WTC11 (cell line): ENCODE results near the gene POLE2. TPM values are rescaled to one million over a fixed set of nuclear protein-coding genes. Genes with fewer than 3 reads are reported as not detected.

Experiments
- ATAC-seq: fragments of 200-7000 bp; cut with Tn5 transposase; 2 replicates; pipeline ENCODE4 v1.10.0; 2021; ENCODE audit warnings: mild to moderate bottlenecking, moderate library complexity
- CTCF ChIA-PET: fragments of 300-600 bp; sonication (Branson Sonifier 250); formaldehyde crosslinking; loops from one replicate; lab custom pipeline; 2021; ENCODE audit warnings: antibody characterized with exemption; lab: Charles Lee
- POLR2A ChIA-PET: fragments of 350-600 bp; sonication (Branson Sonifier 250); formaldehyde crosslinking; loops from one replicate; lab custom pipeline; 2021; ENCODE audit warnings: antibody characterized with exemption; lab: Charles Lee
- DNase-seq: peaks from one replicate; pipeline ENCODE4 v3.0.0; 2021; ENCODE audit warnings: low spot score
- H3K27ac Mint-ChIP-seq: 2 replicates; pipeline ENCODE4 v1.8.0; 2021; ENCODE audit warnings: mixed read lengths
- H3K27me3 Mint-ChIP-seq: 2 replicates; pipeline ENCODE4 v1.8.0; 2021; ENCODE audit warnings: low read depth, mild to moderate bottlenecking, moderate library complexity, mixed read lengths
- H3K36me3 Mint-ChIP-seq: 2 replicates; pipeline ENCODE4 v1.8.0; 2021; ENCODE audit warnings: mixed read lengths
- H3K4me1 Mint-ChIP-seq: 2 replicates; pipeline ENCODE4 v1.8.0; 2022; ENCODE audit warnings: mixed read lengths
- H3K4me3 Mint-ChIP-seq: 2 replicates; pipeline ENCODE4 v1.8.0; 2021; ENCODE audit warnings: mild to moderate bottlenecking, moderate library complexity, mixed read lengths
- H3K9me3 Mint-ChIP-seq: 2 replicates; pipeline ENCODE4 v1.8.0; 2021; ENCODE audit warnings: mixed read lengths
- E2F5 ChIP-seq: sonication (generic); formaldehyde crosslinking; IDR thresholded peaks from 2 replicates; pipeline ENCODE4 v1.8.1; 2022; ENCODE audit warnings: mild to moderate bottlenecking, moderate library complexity, missing genetic modification reagents
- GTF2I ChIP-seq: fragments of 250-450 bp; sonication (Bioruptor Pico); conservative IDR thresholded peaks from 2 replicates; pipeline ENCODE4 v1.4.0; 2021; ENCODE audit warnings: mild to moderate bottlenecking
- NR1H2 ChIP-seq: sonication (generic); formaldehyde crosslinking; IDR thresholded peaks from 2 replicates; pipeline ENCODE4 v1.9.0; 2021; ENCODE audit warnings: mild to moderate bottlenecking, moderate library complexity, missing genetic modification reagents
- NR2C2 ChIP-seq: sonication (generic); formaldehyde crosslinking; IDR thresholded peaks from 2 replicates; pipeline ENCODE4 v1.8.0; 2022; ENCODE audit warnings: mild to moderate bottlenecking, missing genetic modification reagents
- OVOL2 ChIP-seq: fragments of 250-450 bp; sonication (Bioruptor Pico); IDR thresholded peaks from 2 replicates; pipeline ENCODE4 v1.9.0; 2021; ENCODE audit warnings: mild to moderate bottlenecking, borderline replicate concordance
- ZNF396 ChIP-seq: fragments of 250-450 bp; sonication (Bioruptor Pico); IDR thresholded peaks from 2 replicates; pipeline ENCODE4 v1.8.0; 2021; ENCODE audit warnings: mild to moderate bottlenecking, moderate library complexity, borderline replicate concordance
- ZSCAN18 ChIP-seq: fragments of 250-450 bp; sonication (Bioruptor Pico); IDR thresholded peaks from 2 replicates; pipeline ENCODE4 v2.1.2; 2022; ENCODE audit warnings: mild to moderate bottlenecking, moderate library complexity
- total RNA-seq: library from RNA; stranded (reverse); gene quantifications from 3 replicates; pipeline ENCODE4 v1.2.3, GENCODE V29; 2021
- TF ChIP-seq, protein P1 (sequence below): sonication (generic); formaldehyde crosslinking; IDR thresholded peaks from 2 replicates; pipeline ENCODE4 v1.8.0; 2023; ENCODE audit warnings: missing genetic modification reagents, mild to moderate bottlenecking, borderline replicate concordance

Gene POLE2
- total RNA-seq, 1 experiment from 2014 or later = 24.6 TPM

GRCh38 chr14:49623941-49624839, 63.8 kb downstream of the POLE2 start:
- H3K9me3 Mint-ChIP-seq = no peaks in the 10 kb centered on the region
- H3K36me3 Mint-ChIP-seq = peaks cover 21% of the 10 kb centered on the region
- ATAC-seq (no peak), DNase-seq (no peak)
- ChIA-PET CTCF (interaction anchor here (0.7 to 1.2 kb wide), 3 partner anchors 10 to 400 kb away, joined by 3 to 8 read pairs (median 3); partner anchors contain the start of gene NEMF), POLR2A (interaction anchor here (0.9 to 1.3 kb wide), 2 partner anchors 10 to 228 kb away, joined by 3 to 5 read pairs; partner anchors contain the start of gene NEMF)
- H3K4me1 Mint-ChIP-seq = peaks cover 17% of the 10 kb centered on the region
- H3K27ac Mint-ChIP-seq = peak overlapping the region; percentile 32; the same call in 1 of the 2 replicates
- TF ChIP-seq, protein P1, sequence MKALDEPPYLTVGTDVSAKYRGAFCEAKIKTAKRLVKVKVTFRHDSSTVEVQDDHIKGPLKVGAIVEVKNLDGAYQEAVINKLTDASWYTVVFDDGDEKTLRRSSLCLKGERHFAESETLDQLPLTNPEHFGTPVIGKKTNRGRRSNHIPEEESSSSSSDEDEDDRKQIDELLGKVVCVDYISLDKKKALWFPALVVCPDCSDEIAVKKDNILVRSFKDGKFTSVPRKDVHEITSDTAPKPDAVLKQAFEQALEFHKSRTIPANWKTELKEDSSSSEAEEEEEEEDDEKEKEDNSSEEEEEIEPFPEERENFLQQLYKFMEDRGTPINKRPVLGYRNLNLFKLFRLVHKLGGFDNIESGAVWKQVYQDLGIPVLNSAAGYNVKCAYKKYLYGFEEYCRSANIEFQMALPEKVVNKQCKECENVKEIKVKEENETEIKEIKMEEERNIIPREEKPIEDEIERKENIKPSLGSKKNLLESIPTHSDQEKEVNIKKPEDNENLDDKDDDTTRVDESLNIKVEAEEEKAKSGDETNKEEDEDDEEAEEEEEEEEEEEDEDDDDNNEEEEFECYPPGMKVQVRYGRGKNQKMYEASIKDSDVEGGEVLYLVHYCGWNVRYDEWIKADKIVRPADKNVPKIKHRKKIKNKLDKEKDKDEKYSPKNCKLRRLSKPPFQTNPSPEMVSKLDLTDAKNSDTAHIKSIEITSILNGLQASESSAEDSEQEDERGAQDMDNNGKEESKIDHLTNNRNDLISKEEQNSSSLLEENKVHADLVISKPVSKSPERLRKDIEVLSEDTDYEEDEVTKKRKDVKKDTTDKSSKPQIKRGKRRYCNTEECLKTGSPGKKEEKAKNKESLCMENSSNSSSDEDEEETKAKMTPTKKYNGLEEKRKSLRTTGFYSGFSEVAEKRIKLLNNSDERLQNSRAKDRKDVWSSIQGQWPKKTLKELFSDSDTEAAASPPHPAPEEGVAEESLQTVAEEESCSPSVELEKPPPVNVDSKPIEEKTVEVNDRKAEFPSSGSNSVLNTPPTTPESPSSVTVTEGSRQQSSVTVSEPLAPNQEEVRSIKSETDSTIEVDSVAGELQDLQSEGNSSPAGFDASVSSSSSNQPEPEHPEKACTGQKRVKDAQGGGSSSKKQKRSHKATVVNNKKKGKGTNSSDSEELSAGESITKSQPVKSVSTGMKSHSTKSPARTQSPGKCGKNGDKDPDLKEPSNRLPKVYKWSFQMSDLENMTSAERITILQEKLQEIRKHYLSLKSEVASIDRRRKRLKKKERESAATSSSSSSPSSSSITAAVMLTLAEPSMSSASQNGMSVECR = no peak
- 0 out of 2 replicates have a peak, but pooled peaks have one; percentile 65 for TF ChIP-seq GTF2I (CRISPR knock-in tag)
- no peaks in the 10 kb centered on the region for H3K27me3 Mint-ChIP-seq
- H3K4me3 Mint-ChIP-seq = no peak overlapping the region

- H3K4me3 Mint-ChIP-seq = no peak overlapping the region
- H3K9me3 Mint-ChIP-seq = no peaks in the 10 kb centered on the region
- no peak overlapping the region for H3K27ac Mint-ChIP-seq
- no peaks in the 10 kb centered on the region for H3K27me3 Mint-ChIP-seq
- CTCF ChIA-PET = interaction anchor here (1.2 to 3.7 kb wide), 3 partner anchors 11 to 229 kb away, joined by 3 to 24 read pairs (median 8); partner anchors contain the start of gene NEMF
- peaks cover 26% of the 10 kb centered on the region for H3K36me3 Mint-ChIP-seq
- TF ChIP-seq ZSCAN18 (CRISPR knock-in tag) (no peak), NR2C2 (no peak), OVOL2 (CRISPR knock-in tag) (no peak)
- TF ChIP-seq, all 79 proteins: peak for 0
- POLR2A ChIA-PET = interaction anchor here (1.3 kb wide), 1 partner anchor 11 kb away, joined by 5 read pairs; no protein-coding TSS in a partner anchor
- no peak for ATAC-seq
- no peak for DNase-seq
- H3K4me1 Mint-ChIP-seq = peaks cover 23% of the 10 kb centered on the region
These were observed 64.6 kb downstream of the POLE2 start for GRCh38 chr14:49623387-49623786.

- H3K27me3 Mint-ChIP-seq = no peaks in the 10 kb centered on the region
- ATAC-seq (no peak), DNase-seq (no peak)
- no peaks in the 10 kb centered on the region for H3K9me3 Mint-ChIP-seq
- TF ChIP-seq NR1H2 = no peak
- no peak for TF ChIP-seq ZNF396
- TF ChIP-seq E2F5 = no peak
- peaks cover 23% of the 10 kb centered on the region for H3K4me1 Mint-ChIP-seq
- ChIA-PET CTCF (interaction anchor here (0.8 to 3.7 kb wide), 4 partner anchors 12 to 260 kb away, joined by 3 to 24 read pairs (median 11); partner anchors contain the start of gene RPS29), POLR2A (interaction anchor here (1.3 to 2.9 kb wide), 5 partner anchors 10 to 146 kb away, joined by 6 to 39 read pairs (median 25); partner anchors contain the start of genes DNAAF2, KLHDC2, LRR1 and RPS29)
- peaks cover 29% of the 10 kb centered on the region for H3K36me3 Mint-ChIP-seq
- no peak overlapping the region for H3K27ac Mint-ChIP-seq
- peak overlapping the region; percentile 98 for H3K4me3 Mint-ChIP-seq
These were observed 65.9 kb downstream of the POLE2 start for GRCh38 chr14:49622022-49622607.
